Upper lobe of left lung (tissue), 6 donors: ENCODE data around the gene MRGPRF. TPM values are rescaled to one million over a fixed set of nuclear protein-coding genes. Genes with fewer than 3 reads are reported as not detected.

Source experiments
- ATAC-seq, 2 donors: fragments of 200-7000 bp; cut with Tn5 transposase; one replicate each; pipeline ENCODE4 v1.9.1; 2022; ENCODE audit warnings: mild to moderate bottlenecking in 2 of 2, moderate library complexity in 2 of 2; ENCODE audit not compliant: low FRiP score in 2 of 2
- DNase-seq, 2 donors: peaks; one replicate each; pipeline ENCODE4 v3.0.0-alpha.2; 2019 to 2020
- H3K27ac ChIP-seq, 4 donors: fragments of 200-600 bp; sonication (generic); one replicate each; pipeline ENCODE4 v1.5.1; 2016 to 2019
- H3K27me3 ChIP-seq, 4 donors: fragments of 200-600 bp; sonication (generic); one replicate each; pipeline ENCODE4 v1.5.1; 2017 to 2019
- H3K36me3 ChIP-seq, 4 donors: fragments of 200-600 bp; sonication (generic); one replicate each; pipeline ENCODE4 v1.5.1; 2016 to 2019
- H3K4me1 ChIP-seq, 4 donors: fragments of 200-600 bp; sonication (generic); one replicate each; pipeline ENCODE4 v1.5.1; 2018 to 2019
- H3K4me3 ChIP-seq, 4 donors: fragments of 200-600 bp; sonication (generic); one replicate each; pipeline ENCODE4 v1.5.1; 2017 to 2019; ENCODE audit warnings: mild to moderate bottlenecking in 2 of 4, moderate library complexity in 1 of 4
- H3K9me3 ChIP-seq, 4 donors: fragments of 200-600 bp; sonication (generic); one replicate each; pipeline ENCODE4 v1.5.1; 2018 to 2019
- CTCF ChIP-seq, 6 experiments: fragments of 450-650 bp in 4 of 6; fragments of 200-600 bp in 2 of 6; sonication (generic) in 2 of 6; IDR thresholded peaks; one replicate each; pipeline ENCODE4 v1.5.1; 2016 to 2019; ENCODE audit warnings: antibody characterized with exemption in 6 of 6
- EP300 ChIP-seq, 4 donors: sonication (generic); formaldehyde crosslinking; IDR thresholded peaks; one replicate each; pipeline ENCODE4 v1.5.1; 2017; ENCODE audit warnings: antibody characterized with exemption in 4 of 4, control low read depth in 2 of 4
- POLR2A ChIP-seq, 4 donors: fragments of 450-650 bp; IDR thresholded peaks; one replicate each; pipeline ENCODE4 v1.5.1; 2016 to 2017; ENCODE audit warnings: antibody characterized with exemption in 4 of 4, mild to moderate bottlenecking in 2 of 4
- POLR2AphosphoS5 ChIP-seq, 2 donors: sonication (generic); formaldehyde crosslinking; IDR thresholded peaks; one replicate each; pipeline ENCODE4 v1.5.1; 2017; ENCODE audit warnings: antibody characterized with exemption in 2 of 2
- WGBS, 2 donors: methylation state at CpG; one replicate each; pipeline ENCODE4 v1.1.5; 2017 to 2018; 5-methylcytosine and 5-hydroxymethylcytosine counted together
- total RNA-seq, 6 donors: library from RNA; depleted of rRNA in 4 of 6; stranded (reverse); fragments of >200 nt in 4 of 6; gene quantifications; one replicate each; pipeline versions ENCODE4 v1.1.0 to v1.2.1, GENCODE V29; 2016 to 2021
- donor health status: DM: no; HTN: no; CAD: no; lungs with moderate emphysema.
- donor health status: DM: no; HTN: yes; CAD: no; lungs with severe emphysema.

Gene MRGPRF
- total RNA-seq, 6 donors from 2014 or later = 3.0 to 16.2 (median 10.7) TPM

DNA sequence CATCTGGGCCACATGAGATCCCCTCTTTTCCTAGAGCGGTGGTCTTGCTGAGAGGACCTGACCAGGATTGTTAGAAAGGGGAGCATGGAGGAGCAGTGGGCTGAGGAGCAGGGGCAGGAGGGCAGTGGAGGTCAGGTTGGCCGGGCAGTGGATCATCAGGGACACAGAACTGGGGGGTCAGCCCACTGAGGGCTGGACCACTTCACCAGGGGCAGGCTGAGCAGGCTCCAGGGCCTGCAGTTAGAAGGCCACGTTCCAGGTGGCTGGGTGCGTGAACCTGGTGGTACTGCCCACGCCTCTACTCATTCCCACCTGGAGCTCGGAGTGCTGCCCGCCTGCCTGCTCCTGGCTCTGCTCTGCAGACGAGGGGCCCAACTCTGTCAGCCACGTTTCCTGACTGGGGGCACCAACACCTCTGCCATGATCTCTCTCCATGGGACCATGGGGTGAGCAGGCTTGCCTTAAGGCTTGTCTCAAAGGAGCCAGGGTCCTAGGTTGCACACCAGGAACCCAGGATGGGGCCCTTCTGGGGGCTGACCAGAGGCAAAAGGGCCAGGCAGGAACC lies 9.7 kb downstream of the MRGPRF start:
- peaks cover 5 to 18% (median 6%) of the 10 kb centered on the region in 4 donors for H3K4me1 ChIP-seq
- no peak for ATAC-seq
- 83% methylated on average over 9 of the region's 9 CpGs; no CpG with 5 or more reads in 1 of the 2 donors for WGBS, 2 donors

GRCh38 chr11:69002570-69003231 lies 10.3 kb downstream of the MRGPRF start:
- 80 to 86% methylated on average over 5 to 13 of the region's 13 CpGs for WGBS, 2 donors
- H3K4me1 ChIP-seq = peaks cover 5 to 18% (median 7%) of the 10 kb centered on the region in 4 donors
- no peak for ATAC-seq
- peak overlapping the region in 2 of 4 donors; percentile 7 to 69 for H3K27ac ChIP-seq
- no peak for DNase-seq
- H3K4me3 ChIP-seq = no peak overlapping the region
- TF ChIP-seq EP300 (IDR thresholded peaks at IDR 0.05) = no peak
- no peaks in the 10 kb centered on the region for H3K9me3 ChIP-seq
- H3K36me3 ChIP-seq = peaks cover 0 to 9% (median 0%) of the 10 kb centered on the region in 4 donors
- H3K27me3 ChIP-seq = no peaks in the 10 kb centered on the region

More for the DNA sequence above, 9.7 kb downstream of the MRGPRF start:
- TF ChIP-seq POLR2A (IDR thresholded peaks at IDR 0.05) (no peak), POLR2AphosphoS5 (IDR thresholded peaks at IDR 0.05) (no peak), EP300 (IDR thresholded peaks at IDR 0.05) (no peak), CTCF (IDR thresholded peaks at IDR 0.05) (no peak)
- Histone ChIP-seq H3K9me3 (no peaks in the 10 kb centered on the region), H3K36me3 (peaks cover 0 to 9% (median 0%) of the 10 kb centered on the region in 4 donors), H3K27me3 (no peaks in the 10 kb centered on the region), H3K4me3 (no peak overlapping the region), H3K27ac (peak overlapping the region in 2 of 4 donors; percentile 5 to 69)
- no peak for DNase-seq

- Histone ChIP-seq H3K9me3 (no peaks in the 10 kb centered on the region), H3K36me3 (peaks cover 0 to 9% (median 0%) of the 10 kb centered on the region in 4 donors), H3K27ac (peak overlapping the region in 2 of 4 donors; percentile 7 to 69), H3K4me3 (no peak overlapping the region), H3K4me1 (peaks cover 5 to 18% (median 7%) of the 10 kb centered on the region in 4 donors), H3K27me3 (no peaks in the 10 kb centered on the region)
- ATAC-seq (no peak), DNase-seq (no peak)
- 75 to 84% methylated on average over 6 of the region's 6 CpGs for WGBS, 2 donors
- TF ChIP-seq EP300 (IDR thresholded peaks at IDR 0.05) (no peak), POLR2A (IDR thresholded peaks at IDR 0.05) (no peak), CTCF (IDR thresholded peaks at IDR 0.05) (no peak), POLR2AphosphoS5 (IDR thresholded peaks at IDR 0.05) (no peak)
Measured at GRCh38 chr11:69002110-69002569, 10.9 kb downstream of the MRGPRF start.

DNA sequence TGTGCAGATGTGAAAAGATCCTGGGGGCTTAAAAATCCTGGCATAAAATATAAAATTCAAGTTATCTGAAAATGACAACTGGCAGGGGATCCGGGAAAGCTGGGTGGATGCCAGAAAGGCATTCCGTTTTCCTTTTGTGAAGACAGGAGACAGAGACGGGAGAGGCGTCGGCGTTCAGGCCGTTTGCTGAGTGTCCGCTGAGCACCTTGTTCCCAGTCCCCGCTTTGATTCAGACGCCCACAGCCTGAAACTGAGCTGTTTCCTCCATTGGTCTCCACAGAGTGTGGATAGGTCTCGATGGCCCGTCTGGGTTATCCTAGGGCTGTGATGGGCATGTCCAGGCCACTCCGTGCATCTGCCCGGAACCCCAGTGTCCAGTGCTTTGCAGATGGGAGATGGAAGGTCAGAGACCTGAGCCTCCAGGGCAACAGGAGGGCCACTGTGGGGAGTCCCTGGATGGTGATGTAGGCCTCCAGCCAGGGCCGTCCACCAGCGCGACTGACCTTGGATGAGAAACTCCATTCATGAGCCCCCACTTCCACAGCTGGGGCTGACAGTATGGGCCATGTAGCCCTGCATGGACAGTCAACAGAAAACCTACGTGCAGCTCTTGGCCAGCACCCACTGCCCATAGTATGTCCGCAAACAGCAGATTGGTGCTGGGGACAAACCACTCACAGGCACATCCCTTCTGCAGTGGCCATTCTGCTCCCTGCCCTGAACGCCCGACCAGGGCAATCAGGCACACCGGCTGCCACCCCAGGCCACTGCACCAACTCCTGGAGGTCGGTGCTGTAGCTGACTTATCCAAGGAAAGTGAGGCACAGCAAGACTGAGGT lies 11.6 kb downstream of the MRGPRF start:
- peaks cover 5 to 18% (median 7%) of the 10 kb centered on the region in 4 donors for H3K4me1 ChIP-seq
- H3K9me3 ChIP-seq = no peaks in the 10 kb centered on the region
- DNase-seq = peak in 1 of 2 donors; percentile 44
- no peak overlapping the region for H3K4me3 ChIP-seq
- no peak for TF ChIP-seq POLR2AphosphoS5 (IDR thresholded peaks at IDR 0.05)
- TF ChIP-seq EP300 (IDR thresholded peaks at IDR 0.05) = no peak
- no peak for TF ChIP-seq POLR2A (IDR thresholded peaks at IDR 0.05)
- no peak for TF ChIP-seq CTCF (IDR thresholded peaks at IDR 0.05)
- H3K27me3 ChIP-seq = no peaks in the 10 kb centered on the region
- WGBS, 2 donors = 55 to 87% methylated on average over 10 to 23 of the region's 23 CpGs
- peak overlapping the region in 3 of 4 donors; percentile 61 to 69 (median 65) for H3K27ac ChIP-seq
- ATAC-seq = no peak
- peaks cover 0 to 9% (median 0%) of the 10 kb centered on the region in 4 donors for H3K36me3 ChIP-seq

- no peaks in the 10 kb centered on the region for H3K9me3 ChIP-seq
- peak overlapping the region in 3 of 4 donors; percentile 61 to 69 (median 65) for H3K27ac ChIP-seq
- no peaks in the 10 kb centered on the region for H3K27me3 ChIP-seq
- peak in 1 of 2 donors; percentile 36 for ATAC-seq
- no peak for DNase-seq
- TF ChIP-seq POLR2A (IDR thresholded peaks at IDR 0.05) = no peak
- no peak for TF ChIP-seq EP300 (IDR thresholded peaks at IDR 0.05)
- TF ChIP-seq CTCF (IDR thresholded peaks at IDR 0.05) = peak; percentile 15 to 49 (median 30)
- H3K4me1 ChIP-seq = peaks cover 5 to 18% (median 7%) of the 10 kb centered on the region in 4 donors
- peaks cover 0 to 9% (median 0%) of the 10 kb centered on the region in 4 donors for H3K36me3 ChIP-seq
- no peak overlapping the region for H3K4me3 ChIP-seq
- WGBS, 2 donors = 64 to 66% methylated on average over 8 of the region's 8 CpGs
Measured at GRCh38 chr11:69000831-69001242, 12.2 kb downstream of the MRGPRF start.
